ENCODE data around the gene HOMER3. TPM values are rescaled to one million over a fixed set of nuclear protein-coding genes. Genes with fewer than 3 reads are reported as not detected.
"Not testable (repeated sequence)": the region's sequence is repeated elsewhere in the genome, so short reads cannot be mapped to it uniquely, and the experiment has no call there.

The HOMER3 gene
- total RNA-seq, 1 donor from 2014 or later, result not detected

DNA sequence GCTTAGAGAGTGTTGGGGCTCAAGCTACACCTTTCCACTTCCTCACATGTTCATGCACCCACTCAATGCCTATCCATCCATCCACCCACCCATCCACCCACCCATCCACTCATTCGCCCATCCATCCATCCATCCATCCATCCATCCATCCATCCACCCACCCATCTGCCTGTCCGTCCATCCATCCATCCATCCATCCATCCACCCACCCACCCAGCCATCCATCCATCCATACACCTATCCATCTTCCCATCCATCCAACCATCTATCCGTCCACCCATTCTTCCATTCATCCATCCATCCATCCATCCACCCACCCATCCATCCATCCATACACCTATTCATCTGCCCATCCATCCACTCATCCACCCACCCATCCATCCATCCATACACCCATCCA lies 13.1 kb upstream of the HOMER3 start:
- intact Hi-C loops (cut with micrococcal nuclease), result no loop called here

- intact Hi-C loops (cut with micrococcal nuclease), result not testable (repeated sequence)
Measured at GRCh38 chr19:18952364-18953003, 11.5 kb upstream of the HOMER3 start.

DNA sequence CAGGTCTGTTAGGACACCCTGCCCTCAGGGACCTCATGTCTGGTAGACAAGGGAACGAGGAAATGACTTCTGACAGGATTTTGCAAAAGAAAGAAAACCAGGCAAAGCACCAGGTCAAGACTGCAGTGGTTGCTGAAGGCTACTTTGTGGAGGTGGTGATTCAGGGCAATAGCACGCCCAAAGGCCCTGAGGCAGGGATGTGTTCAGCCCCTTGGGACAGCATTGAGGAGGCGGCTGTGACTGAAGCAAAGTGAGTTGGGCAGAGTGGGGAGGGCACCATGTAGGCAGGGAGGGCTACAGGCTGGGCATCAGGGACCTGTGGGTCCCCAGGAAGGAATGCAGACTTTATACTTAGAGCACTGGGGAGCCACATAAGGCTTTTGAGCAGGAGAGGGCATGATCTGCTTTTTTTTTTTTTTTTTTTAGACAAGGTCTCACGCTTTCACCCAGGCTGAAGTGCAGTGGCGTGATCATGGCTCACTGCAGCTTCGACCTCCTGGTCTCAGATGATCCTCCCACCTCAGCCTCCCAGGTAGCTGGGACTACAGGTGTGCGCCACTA lies 10.8 kb upstream of the HOMER3 start:
- intact Hi-C loops (cut with micrococcal nuclease), result no loop called here

GRCh38 chr19:18949858-18950257 lies 8.8 kb upstream of the HOMER3 start:
- intact Hi-C loops (cut with micrococcal nuclease), result no loop called here

DNA sequence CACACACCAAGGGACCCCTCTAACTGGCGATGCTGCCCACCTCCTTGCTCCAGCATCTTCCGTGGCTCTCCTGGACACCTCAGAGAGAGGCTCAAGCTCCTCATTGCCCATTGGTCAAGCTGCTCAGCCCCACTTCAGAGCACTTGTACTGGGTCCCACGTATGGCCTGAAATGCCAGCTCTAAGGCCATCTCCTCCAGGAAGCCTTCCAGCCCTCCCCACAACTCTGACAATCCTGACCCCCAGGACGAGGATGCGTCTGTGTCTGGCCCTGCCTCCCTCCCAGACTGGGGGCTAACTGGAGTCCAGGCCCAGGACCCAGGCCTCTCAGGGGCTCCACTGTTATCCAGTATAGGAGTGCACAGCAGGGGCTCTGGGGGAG lies 7.9 kb upstream of the HOMER3 start:
- intact Hi-C loops (cut with micrococcal nuclease), result no loop called here

- intact Hi-C loops (cut with micrococcal nuclease), result no loop called here
Measured at GRCh38 chr19:18948075-18948975, 7.3 kb upstream of the HOMER3 start.

DNA sequence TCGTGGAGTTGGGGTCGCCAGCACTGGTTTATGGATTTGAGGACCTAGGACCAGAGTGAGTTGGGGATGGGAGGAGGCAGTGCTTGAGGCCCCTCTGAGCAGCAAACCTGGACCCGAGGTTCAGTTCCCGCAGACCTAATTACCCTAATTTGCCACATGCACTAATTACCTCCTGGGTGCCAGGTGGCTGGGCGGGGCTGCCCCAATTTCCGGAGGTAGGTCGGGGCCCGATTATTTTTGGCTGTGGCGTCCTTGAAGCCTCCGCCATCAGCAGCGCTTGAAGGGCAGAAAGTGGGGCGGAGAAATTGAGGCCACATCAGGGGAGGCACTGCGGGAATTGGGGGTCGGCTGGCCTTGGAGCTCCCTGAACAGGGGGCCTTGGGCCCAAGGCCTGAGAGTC lies 5.9 kb upstream of the HOMER3 start:
- intact Hi-C loops (cut with micrococcal nuclease), result no loop called here

- intact Hi-C loops (cut with micrococcal nuclease), result no loop called here
Measured at GRCh38 chr19:18946335-18946734, 5.3 kb upstream of the HOMER3 start.

DNA sequence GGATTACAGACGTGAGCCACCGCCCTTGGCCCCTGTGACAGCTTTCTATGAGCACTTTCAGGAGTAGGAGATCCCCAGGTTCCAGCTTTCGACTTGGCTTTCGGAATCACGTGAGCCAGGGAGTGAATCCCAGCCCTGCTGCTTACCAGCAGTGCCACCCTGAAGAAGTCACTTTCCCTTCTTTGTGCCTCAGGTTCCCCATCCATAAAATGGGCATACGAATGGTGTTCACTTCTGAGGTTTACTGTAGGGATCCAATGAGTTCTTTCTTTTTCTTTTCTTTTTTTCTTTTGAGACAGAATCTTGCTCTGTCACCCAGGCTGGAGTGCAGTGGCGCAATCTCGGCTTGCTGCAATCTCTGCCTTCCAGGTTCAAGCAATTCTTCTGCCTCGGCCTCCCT lies 4.3 kb upstream of the HOMER3 start:
- intact Hi-C loops (cut with micrococcal nuclease), result no loop called here

- intact Hi-C loops (cut with micrococcal nuclease), result no loop called here
Measured at GRCh38 chr19:18943465-18943864, 2.4 kb upstream of the HOMER3 start.

- intact Hi-C loops (cut with micrococcal nuclease), result no loop called here
Measured at GRCh38 chr19:18942692-18943091, 1.7 kb upstream of the HOMER3 start.

DNA sequence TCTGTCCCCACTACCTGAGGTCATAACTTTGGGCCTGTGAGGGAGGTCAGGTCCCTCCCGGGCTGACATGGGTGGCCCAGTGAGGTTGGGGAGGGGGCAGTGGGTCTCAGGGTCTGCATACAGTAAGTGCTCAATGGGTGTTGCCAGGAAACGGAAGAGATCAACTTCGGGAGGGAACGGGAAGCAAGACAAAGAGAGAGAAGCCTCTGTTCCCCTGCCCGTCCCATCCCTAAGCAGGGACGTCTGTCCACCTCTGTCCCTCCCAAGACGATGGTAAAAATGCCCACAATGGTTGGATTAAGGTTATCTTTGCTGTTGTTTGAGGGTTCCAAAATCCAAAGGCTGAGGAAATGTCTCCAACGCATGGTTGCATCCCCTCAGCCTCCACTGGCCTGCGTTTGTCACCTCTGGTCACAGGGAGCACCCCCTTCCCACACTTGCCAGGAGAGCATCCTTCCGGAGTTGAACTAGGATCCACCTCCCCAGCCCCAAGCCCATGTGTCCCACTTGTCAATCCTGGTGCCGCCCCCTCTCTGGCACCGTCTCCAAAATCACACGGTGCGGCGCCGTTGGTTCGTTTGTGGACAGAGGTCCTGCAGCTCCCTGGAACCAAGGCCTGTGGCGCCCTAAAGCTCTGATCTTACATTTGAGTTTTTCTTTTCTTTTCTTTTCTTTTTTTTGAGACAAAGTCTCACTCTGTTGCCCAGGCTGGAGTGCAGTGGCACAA lies 774 bp upstream of the HOMER3 start:
- intact Hi-C loops (cut with micrococcal nuclease), result no loop called here

- intact Hi-C loops (cut with micrococcal nuclease), result no loop called here
Measured at GRCh38 chr19:18939922-18940768, 872 bp downstream of the HOMER3 start.

- intact Hi-C loops (cut with micrococcal nuclease), result no loop called here
Measured at GRCh38 chr19:18939163-18939562, 1.9 kb downstream of the HOMER3 start.

DNA sequence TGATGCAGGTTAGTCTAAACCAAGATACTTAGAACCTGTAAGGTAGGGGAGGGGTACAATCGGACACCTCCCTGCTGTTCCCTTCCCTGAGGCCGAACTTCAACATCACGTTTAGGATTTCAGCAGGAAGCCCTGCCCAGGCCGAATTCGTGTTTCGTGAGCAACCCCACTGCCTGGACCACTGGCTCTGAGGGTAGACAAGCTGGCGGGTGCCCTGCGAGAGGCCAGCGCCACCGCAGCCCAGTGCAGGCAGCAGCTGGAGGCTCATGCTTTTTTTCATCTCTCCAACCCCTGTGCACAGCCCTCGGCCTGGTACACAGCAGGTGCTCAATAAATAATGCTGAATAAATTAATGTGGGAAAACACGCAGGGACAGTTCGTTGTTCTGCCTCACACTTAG lies 7.7 kb downstream of the HOMER3 start:
- intact Hi-C loops (cut with micrococcal nuclease), result no loop called here

DNA sequence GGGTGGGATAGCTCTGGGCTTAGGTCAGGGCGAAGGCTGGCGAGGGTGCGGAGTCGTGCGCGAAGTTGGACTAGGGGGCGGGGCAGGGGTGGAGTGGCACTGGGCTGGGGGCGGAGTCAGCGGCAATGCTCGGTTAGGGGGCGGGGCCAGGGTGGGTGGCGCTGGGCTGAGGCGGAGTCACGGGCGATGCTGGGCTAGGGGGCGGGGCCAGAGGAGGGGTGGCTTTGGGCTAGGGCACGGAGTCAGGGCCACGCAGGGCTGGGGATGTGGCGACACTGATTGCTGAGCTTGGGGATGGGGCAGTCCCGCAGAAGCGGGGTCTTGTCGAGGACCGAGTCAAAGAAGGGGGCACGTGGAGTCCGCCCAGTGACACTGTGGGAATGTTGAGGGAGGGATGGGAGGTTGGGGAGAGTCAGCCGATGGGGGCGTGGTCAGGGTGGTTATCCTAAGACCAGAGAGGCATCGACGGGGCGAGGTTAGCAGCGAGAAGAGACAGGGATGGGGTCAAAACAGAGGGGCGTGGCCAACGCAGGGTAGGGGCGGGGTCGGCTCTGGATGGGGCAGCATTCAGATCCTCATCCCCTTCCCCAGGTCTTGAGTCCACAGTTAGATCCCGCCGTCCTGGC lies 8.7 kb downstream of the HOMER3 start:
- intact Hi-C loops (cut with micrococcal nuclease), result no loop called here

GRCh38 chr19:18931316-18932162 lies 9.5 kb downstream of the HOMER3 start:
- intact Hi-C loops (cut with micrococcal nuclease), result no loop called here

GRCh38 chr19:18929311-18929710 lies 11.7 kb downstream of the HOMER3 start:
- intact Hi-C loops (cut with micrococcal nuclease), result no loop called here

DNA sequence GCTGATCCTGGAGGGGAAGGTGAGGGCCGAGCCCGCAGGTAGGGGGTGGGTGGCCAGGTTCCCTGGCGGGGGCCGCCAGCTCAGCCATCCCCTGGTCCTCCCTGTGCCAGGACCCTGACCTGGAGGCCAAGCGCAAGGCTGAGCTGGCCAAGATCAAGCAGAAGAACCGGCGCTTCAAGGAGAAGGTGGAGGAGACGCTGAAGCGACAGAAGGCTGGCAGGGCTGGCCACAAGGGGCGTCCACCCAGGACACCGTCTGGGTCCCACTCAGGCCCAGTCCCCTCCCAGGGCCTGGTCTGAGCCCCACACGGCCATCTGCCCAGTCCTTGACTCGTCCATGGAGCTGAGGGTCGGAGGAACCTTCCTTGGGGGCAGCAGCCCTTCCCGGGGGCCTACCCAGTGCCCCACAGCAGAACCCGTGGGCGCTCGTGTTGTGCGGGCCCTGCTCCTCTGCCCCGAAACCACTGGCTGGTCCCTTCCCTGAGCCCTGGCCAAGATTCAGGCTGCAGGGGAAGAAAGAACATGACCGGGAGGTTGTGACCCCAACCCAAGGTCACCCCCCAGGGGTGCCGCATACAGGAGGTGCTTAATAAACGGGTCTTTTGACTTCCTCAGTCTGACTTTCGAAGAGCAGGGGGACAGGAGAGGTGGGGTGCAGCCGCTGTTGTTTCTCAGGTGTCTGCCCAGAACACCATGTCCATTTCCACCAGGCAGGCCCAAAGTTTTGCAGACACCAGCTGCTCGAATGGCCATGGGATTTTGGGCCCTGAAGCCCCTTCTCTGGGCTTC lies 12.8 kb downstream of the HOMER3 start:
- intact Hi-C loops (cut with micrococcal nuclease), result no loop called here
